BE2C (cell line): ENCODE measurements around the gene CLEC2L.

Experiments
- DNase-seq: peaks from one replicate; pipeline ENCODE4 v3.0.0-alpha.2; 2020
- H3K27me3 ChIP-seq: fragments of 250-450 bp; sonication (Bioruptor Pico); 2 replicates; pipeline ENCODE4 v1.5.1; 2020; ENCODE audit warnings: mild to moderate bottlenecking
- H3K36me3 ChIP-seq: fragments of 250-450 bp; sonication (Bioruptor Pico); 2 replicates; pipeline ENCODE4 v1.5.1; 2020; ENCODE audit warnings: mild to moderate bottlenecking
- H3K4me1 ChIP-seq: fragments of 250-450 bp; sonication (Bioruptor Pico); 2 replicates; pipeline ENCODE4 v1.5.1; 2020
- H3K4me3 ChIP-seq: 2 replicates; pipeline ENCODE4 v1.5.1; 2011; ENCODE audit warnings: low read depth, low read length
- H3K9me3 ChIP-seq: fragments of 250-450 bp; sonication (Bioruptor Pico); 2 replicates; pipeline ENCODE4 v1.5.1; 2020
- CTCF ChIP-seq: IDR thresholded peaks from 2 replicates; pipeline ENCODE4 v1.5.1; 2012; ENCODE audit warnings: mild to moderate bottlenecking, low read depth, low read length

CLEC2L gene

GRCh38 chr7:139557857-139558581 lies 34.5 kb downstream of the CLEC2L start:
- no peaks in the 10 kb centered on the region for H3K4me1 ChIP-seq
- no peaks in the 10 kb centered on the region for H3K36me3 ChIP-seq
- no peak for DNase-seq
- no peaks in the 10 kb centered on the region for H3K27me3 ChIP-seq
- TF ChIP-seq CTCF: 0 out of 2 replicates have a peak, but pooled peaks have one; percentile 19
- no peaks in the 10 kb centered on the region for H3K9me3 ChIP-seq
- no peak overlapping the region for H3K4me3 ChIP-seq

GRCh38 chr7:139559364-139560105 lies 36.0 kb downstream of the CLEC2L start:
- no peak for DNase-seq
- Histone ChIP-seq H3K4me3 (no peak overlapping the region), H3K36me3 (no peaks in the 10 kb centered on the region), H3K9me3 (no peaks in the 10 kb centered on the region), H3K4me1 (no peaks in the 10 kb centered on the region), H3K27me3 (no peaks in the 10 kb centered on the region)
- no peak for TF ChIP-seq CTCF

GRCh38 chr7:139560199-139560598 lies 36.7 kb downstream of the CLEC2L start:
- Histone ChIP-seq H3K4me1 (no peaks in the 10 kb centered on the region), H3K4me3 (no peak overlapping the region), H3K27me3 (no peaks in the 10 kb centered on the region), H3K9me3 (no peaks in the 10 kb centered on the region), H3K36me3 (no peaks in the 10 kb centered on the region)
- TF ChIP-seq CTCF: no peak
- DNase-seq: no peak

- Histone ChIP-seq H3K9me3 (no peaks in the 10 kb centered on the region), H3K4me3 (no peak overlapping the region), H3K27me3 (no peaks in the 10 kb centered on the region), H3K4me1 (no peaks in the 10 kb centered on the region), H3K36me3 (no peaks in the 10 kb centered on the region)
- no peak for TF ChIP-seq CTCF
- DNase-seq: peak; percentile 85
Observed at GRCh38 chr7:139560678-139561077, 37.2 kb downstream of the CLEC2L start.

- TF ChIP-seq CTCF: no peak
- Histone ChIP-seq H3K9me3 (no peaks in the 10 kb centered on the region), H3K4me3 (no peak overlapping the region), H3K36me3 (no peaks in the 10 kb centered on the region), H3K27me3 (no peaks in the 10 kb centered on the region), H3K4me1 (no peaks in the 10 kb centered on the region)
- no peak for DNase-seq
Observed at GRCh38 chr7:139562491-139562890, 39.0 kb downstream of the CLEC2L start.
